GM12874 (cell line): ENCODE results near the gene CERS2.

Source experiments
- CTCF ChIP-seq: IDR thresholded peaks from 2 replicates; pipeline ENCODE4 v1.5.1; 2011; ENCODE audit warnings: low read depth, mild to moderate bottlenecking, control low read depth, low read length, moderate library complexity; ENCODE audit not compliant: insufficient read depth

Gene CERS2

GRCh38 chr1:151009206-151009587 lies 34.6 kb upstream of the CERS2 start:
- no peak for TF ChIP-seq CTCF

GRCh38 chr1:151008244-151009205 lies 33.9 kb upstream of the CERS2 start, which contains the start of gene PRUNE1:
Gene PRUNE1, plus strand, starts transcription at chr1:151008449. Its CDS starts 184 bp downstream, at chr1:151008633.
- no peak for TF ChIP-seq CTCF

- no peak for TF ChIP-seq CTCF
Observed at GRCh38 chr1:151007853-151008243, 33.2 kb upstream of the CERS2 start.

- peak; percentile 51 for TF ChIP-seq CTCF
Observed at GRCh38 chr1:151006327-151007052, 31.9 kb upstream of the CERS2 start, which contains the start of gene MINDY1. Gene MINDY1, minus strand, starts transcription at chr1:151006902. Its CDS starts 4,285 bp downstream, at chr1:151002617.

- TF ChIP-seq CTCF: no peak
Observed at GRCh38 chr1:151005729-151006319, 31.2 kb upstream of the CERS2 start.

- no peak for TF ChIP-seq CTCF
Observed at GRCh38 chr1:151003180-151003579, 28.5 kb upstream of the CERS2 start.

GRCh38 chr1:151002611-151003010 lies 28.0 kb upstream of the CERS2 start:
- TF ChIP-seq CTCF: no peak
